Lower lobe of right lung (tissue), 2 donors: Measurements from ENCODE around the gene CLDN7. TPM values are rescaled to one million over a fixed set of nuclear protein-coding genes. Genes with fewer than 3 reads are reported as not detected.

Experiments used
- ATAC-seq, 2 donors: fragments of 200-7000 bp; cut with Tn5 transposase; one replicate each; pipeline ENCODE4 v1.9.1; 2020 to 2022; ENCODE audit warnings: mild to moderate bottlenecking in 2 of 2, moderate library complexity in 2 of 2
- DNase-seq: peaks from one replicate; pipeline ENCODE4 v3.0.0-alpha.2; 2020
- H3K27ac ChIP-seq: fragments of 200-600 bp; one replicate; pipeline ENCODE4 v1.8.0; 2022
- H3K27me3 ChIP-seq: fragments of 200-600 bp; one replicate; pipeline ENCODE4 v1.8.0; 2022; ENCODE audit warnings: low read depth
- H3K36me3 ChIP-seq: fragments of 200-600 bp; one replicate; pipeline ENCODE4 v1.8.0; 2022; ENCODE audit warnings: mild to moderate bottlenecking
- H3K4me1 ChIP-seq: fragments of 200-600 bp; one replicate; pipeline ENCODE4 v1.8.0; 2022
- H3K4me3 ChIP-seq: fragments of 200-600 bp; one replicate; pipeline ENCODE4 v1.8.0; 2022; ENCODE audit warnings: mild to moderate bottlenecking
- H3K9me3 ChIP-seq: fragments of 200-600 bp; one replicate; pipeline ENCODE4 v1.8.0; 2022
- CTCF ChIP-seq: fragments of 200-600 bp; IDR thresholded peaks from one replicate; pipeline ENCODE4 v1.8.0; 2022; ENCODE audit warnings: antibody characterized with exemption, mild to moderate bottlenecking
- intact Hi-C: fragments of 100-400 bp; cut with DNase I; formaldehyde crosslinking; loops from one replicate; pipeline ENCODE4 v1.11.0; 2022
- long read RNA-seq: library from polyadenylated mRNA; unstranded; transcript quantifications from one replicate; pipeline ENCODE4 v2.0.0, GENCODE V29; 2021
- total RNA-seq: library from RNA; stranded (reverse); fragmentation: NEBNext Ultra II Directional; extraction: Animal tissue kit (Norgen Biotek cat#: 25700); gene quantifications from one replicate; pipeline ENCODE4 v1.2.1, GENCODE V29; 2021
- donor health status: DM: no; HTN: yes; CAD: no; lungs with severe emphysema.

CLDN7 gene, protein sequence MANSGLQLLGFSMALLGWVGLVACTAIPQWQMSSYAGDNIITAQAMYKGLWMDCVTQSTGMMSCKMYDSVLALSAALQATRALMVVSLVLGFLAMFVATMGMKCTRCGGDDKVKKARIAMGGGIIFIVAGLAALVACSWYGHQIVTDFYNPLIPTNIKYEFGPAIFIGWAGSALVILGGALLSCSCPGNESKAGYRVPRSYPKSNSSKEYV
- total RNA-seq, result 98.7 TPM
- long read RNA-seq, transcript CLDN7-202 (5 exons, 1,228 nt), result minor isoform, 5 of 109 reads
- long read RNA-seq, transcript CLDN7-207 (3 exons, 485 nt), result minor isoform, 15 of 109 reads
- long read RNA-seq, transcript CLDN7-201 (4 exons, 1,542 nt), result major isoform, 77 of 109 reads
- long read RNA-seq, partial matches to known transcripts, result 2 of 109 reads
- long read RNA-seq, other reads (novel, unspliced or antisense), result 10 of 109 reads

DNA sequence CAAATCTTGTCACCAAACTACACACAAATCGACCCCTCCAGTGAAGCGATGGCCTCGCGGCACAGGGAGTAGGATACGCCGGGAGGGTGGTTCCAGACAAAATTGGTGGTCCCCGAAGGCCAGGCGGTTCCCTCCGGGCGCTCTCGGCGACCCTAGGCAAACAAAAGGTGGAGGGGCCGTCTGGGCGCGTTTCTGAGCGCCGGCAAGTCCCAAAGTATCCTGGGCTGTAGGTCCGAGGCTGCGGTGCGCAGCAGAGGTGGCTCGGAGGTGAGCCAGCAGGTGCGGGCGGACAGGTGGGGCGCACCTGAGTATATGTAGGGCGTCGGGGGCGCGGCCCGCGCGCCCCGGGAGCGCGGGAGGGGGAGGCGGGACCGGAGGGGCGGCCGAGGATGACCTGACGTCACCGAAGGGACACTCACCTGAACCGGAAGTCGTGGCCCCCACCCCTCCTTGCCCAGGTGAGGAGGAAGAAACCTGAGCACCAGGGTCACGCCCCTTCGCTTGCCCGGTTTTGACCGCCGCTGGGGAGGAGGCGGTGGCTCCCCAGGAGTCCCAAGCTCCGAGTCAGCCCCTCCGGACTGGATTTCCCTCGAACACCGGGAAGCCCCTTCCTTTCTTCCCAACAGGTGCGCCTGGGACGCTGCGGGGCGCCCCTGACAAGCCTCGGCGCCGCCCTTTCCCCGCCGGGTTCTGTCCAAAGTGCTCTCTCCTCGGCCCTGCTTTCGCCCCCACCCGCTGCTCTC, at the start of gene CLDN7:
CLDN7 (minus strand) TSS at position 287 of the 743 bp plus-strand sequence. CDS start 435 bp downstream, outside the sequence.
- peaks cover 52% of the 10 kb centered on the region for H3K4me1 ChIP-seq
- DNase-seq, result peak; percentile 92
- peak within 1 kb of the TSS; percentile 67 for H3K4me3 ChIP-seq
- peaks cover 21% of the 10 kb centered on the region for H3K27me3 ChIP-seq
- TF ChIP-seq CTCF, result no peak
- intact Hi-C loops, result no loop called here
- ATAC-seq, result peak; percentile 83 to 90
- no peaks in the 10 kb centered on the region for H3K9me3 ChIP-seq
- peaks cover 18% of the 10 kb centered on the region for H3K36me3 ChIP-seq
- H3K27ac ChIP-seq, result peak within 1 kb of the TSS; percentile 88

GRCh38 chr17:7311110-7311705, 48.9 kb upstream of the CLDN7 start:
- intact Hi-C loops, result no loop called here
- no peak overlapping the region for H3K4me3 ChIP-seq
- no peak for TF ChIP-seq CTCF
- H3K4me1 ChIP-seq, result peaks cover 42% of the 10 kb centered on the region
- DNase-seq (no peak), ATAC-seq (no peak)
- H3K9me3 ChIP-seq, result no peaks in the 10 kb centered on the region
- peaks cover 53% of the 10 kb centered on the region for H3K36me3 ChIP-seq
- no peaks in the 10 kb centered on the region for H3K27me3 ChIP-seq
- H3K27ac ChIP-seq, result no peak overlapping the region

DNA sequence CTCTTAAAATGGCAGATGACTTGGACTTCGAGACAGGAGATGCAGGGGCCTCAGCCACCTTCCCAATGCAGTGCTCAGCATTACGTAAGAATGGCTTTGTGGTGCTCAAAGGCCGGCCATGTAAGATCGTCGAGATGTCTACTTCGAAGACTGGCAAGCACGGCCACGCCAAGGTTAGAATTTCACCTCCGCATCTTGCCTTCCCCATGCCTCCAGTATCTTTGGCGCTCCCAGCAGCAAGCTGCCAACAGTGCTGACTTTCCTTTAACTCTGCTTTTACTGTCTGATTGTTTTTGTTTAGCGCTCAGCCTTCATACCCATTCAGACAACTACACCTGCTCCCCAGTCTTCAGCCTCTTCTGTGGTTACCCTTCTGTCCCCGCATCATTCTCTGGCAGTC, 47.4 kb upstream of the CLDN7 start:
- H3K36me3 ChIP-seq, result peaks cover 53% of the 10 kb centered on the region
- H3K27me3 ChIP-seq, result no peaks in the 10 kb centered on the region
- ATAC-seq (no peak), DNase-seq (no peak)
- H3K27ac ChIP-seq, result peak overlapping the region; percentile 96
- no peak overlapping the region for H3K4me3 ChIP-seq
- H3K9me3 ChIP-seq, result no peaks in the 10 kb centered on the region
- intact Hi-C loops, result no loop called here
- peaks cover 32% of the 10 kb centered on the region for H3K4me1 ChIP-seq
- no peak for TF ChIP-seq CTCF

GRCh38 chr17:7308625-7309433, 46.6 kb upstream of the CLDN7 start:
- peak overlapping the region; percentile 88 for H3K4me3 ChIP-seq
- no peak for TF ChIP-seq CTCF
- intact Hi-C loops, result no loop called here
- ATAC-seq (peak; percentile 48 to 59), DNase-seq (peak; percentile 81)
- H3K36me3 ChIP-seq, result peaks cover 48% of the 10 kb centered on the region
- no peaks in the 10 kb centered on the region for H3K27me3 ChIP-seq
- H3K4me1 ChIP-seq, result peaks cover 24% of the 10 kb centered on the region
- H3K27ac ChIP-seq, result peak overlapping the region; percentile 96
- H3K9me3 ChIP-seq, result no peaks in the 10 kb centered on the region
